K562 (cell line): ENCODE measurements around the gene FBXW2. TPM values are rescaled to one million over a fixed set of nuclear protein-coding genes. Genes with fewer than 3 reads are reported as not detected.

Source experiments
- ARID3B ChIP-seq: fragments of 250-450 bp; sonication (Bioruptor Pico); IDR thresholded peaks from 2 replicates; pipeline ENCODE4 v1.4.0; 2020; ENCODE audit warnings: borderline replicate concordance
- FOXP1 ChIP-seq: sonication (generic); formaldehyde crosslinking; IDR thresholded peaks from 2 replicates; pipeline ENCODE4 v1.8.0; 2022; ENCODE audit warnings: mild to moderate bottlenecking, missing genetic modification reagents
- HDAC2 ChIP-seq: fragments of 450-650 bp; IDR thresholded peaks from 2 replicates; pipeline ENCODE4 v1.6.1; 2016; ENCODE audit warnings: mild to moderate bottlenecking
- L3MBTL2 ChIP-seq: fragments of 450-650 bp; IDR thresholded peaks from 2 replicates; pipeline ENCODE4 v1.6.1; 2016; ENCODE audit warnings: mild to moderate bottlenecking, moderate library complexity
- NCOA1 ChIP-seq: fragments of 450-650 bp; IDR thresholded peaks from 2 replicates; pipeline ENCODE4 v1.6.1; 2016; ENCODE audit warnings: low read depth
- NFRKB ChIP-seq: fragments of 450-650 bp; IDR thresholded peaks from 2 replicates; pipeline ENCODE4 v1.6.1; 2016; ENCODE audit warnings: low read depth
- PHB2 ChIP-seq: fragments of 450-650 bp; IDR thresholded peaks from 2 replicates; pipeline ENCODE4 v1.6.1; 2017; ENCODE audit warnings: low read depth
- PURB ChIP-seq: sonication (generic); formaldehyde crosslinking; IDR thresholded peaks from 2 replicates; pipeline ENCODE4 v1.9.0; 2021; ENCODE audit warnings: low read depth, mild to moderate bottlenecking, missing genetic modification reagents
- SMC3 ChIP-seq: conservative IDR thresholded peaks from 2 replicates; pipeline ENCODE4 v1.6.1; 2011; ENCODE audit warnings: low read depth, low read length, improper control_type of control experiment; ENCODE audit not compliant: insufficient read depth
- TRIM28 ChIP-seq: fragments of 450-650 bp; IDR thresholded peaks from 2 replicates; pipeline ENCODE4 v1.6.1; 2017
- ZFP1 ChIP-seq: fragments of 450-650 bp; formaldehyde crosslinking; IDR thresholded peaks from 2 replicates; pipeline ENCODE4 v1.4.0; 2020; ENCODE audit warnings: mild to moderate bottlenecking, mixed read lengths
- ZNF644 ChIP-seq: fragments of 200-800 bp; sonication (Bioruptor generic); IDR thresholded peaks from 2 replicates; pipeline ENCODE4 v1.6.1; 2016; ENCODE audit warnings: low read depth, missing genetic modification characterization, missing compliant biosample characterization
- polyA plus RNA-seq, 8 experiments: library from polyadenylated mRNA; depleted of rRNA in 4 of 8; stranded (reverse) in 5 of 8; unstranded in 3 of 8; fragments of >200 nt; fragmentation: Nextera tagmentation in 2 of 8; fragmentation: Illumina TruSeq in 1 of 8; extraction: Ambion mirVana in 2 of 8; extraction: Trizol in 1 of 8; gene quantifications; 2 replicates each; pipeline versions ENCODE4 v1.2.1 to v1.2.3, GENCODE V29; 2011 to 2014; ENCODE audit warnings: inconsistent platforms in 1 of 8, missing spikeins in 1 of 8
- total RNA-seq, 7 experiments: library from RNA; depleted of rRNA in 6 of 7; stranded (reverse); fragments of >200 nt in 6 of 7; fragmentation: Illumina TruSeq in 2 of 7; extraction: Trizol in 2 of 7; gene quantifications; 2 replicates each; pipeline versions ENCODE4 v1.2.1 to v1.2.3, GENCODE V29; 2011 to 2021; ENCODE audit warnings: low replicate concordance in 1 of 7
- TF ChIP-seq, protein P1 (sequence below): fragments of 450-650 bp; IDR thresholded peaks from 2 replicates; pipeline ENCODE4 v1.6.1; 2016; ENCODE audit warnings: antibody characterized with exemption
- TF ChIP-seq, protein P2 (sequence below): fragments of 250-450 bp; sonication (Bioruptor Pico); IDR thresholded peaks from 2 replicates; pipeline ENCODE4 v1.4.0; 2020; ENCODE audit warnings: mild to moderate bottlenecking, moderate library complexity
- TF ChIP-seq, protein P3 (sequence below), 2 experiments: fragments of 450-650 bp; formaldehyde crosslinking in 1 of 2; IDR thresholded peaks; 2 replicates each; pipeline versions ENCODE4 v1.4.0 to v1.6.1; 2014 to 2020; ENCODE audit warnings: mild to moderate bottlenecking in 2 of 2, borderline replicate concordance in 1 of 2, low read depth in 1 of 2

Gene FBXW2
- total and polyA plus RNA-seq, 9 of the 15 experiments (the other 6 are each of a cell fraction or from before 2014, with no cell fraction given) = 2.5 to 57.8 (median 28.1) TPM

DNA sequence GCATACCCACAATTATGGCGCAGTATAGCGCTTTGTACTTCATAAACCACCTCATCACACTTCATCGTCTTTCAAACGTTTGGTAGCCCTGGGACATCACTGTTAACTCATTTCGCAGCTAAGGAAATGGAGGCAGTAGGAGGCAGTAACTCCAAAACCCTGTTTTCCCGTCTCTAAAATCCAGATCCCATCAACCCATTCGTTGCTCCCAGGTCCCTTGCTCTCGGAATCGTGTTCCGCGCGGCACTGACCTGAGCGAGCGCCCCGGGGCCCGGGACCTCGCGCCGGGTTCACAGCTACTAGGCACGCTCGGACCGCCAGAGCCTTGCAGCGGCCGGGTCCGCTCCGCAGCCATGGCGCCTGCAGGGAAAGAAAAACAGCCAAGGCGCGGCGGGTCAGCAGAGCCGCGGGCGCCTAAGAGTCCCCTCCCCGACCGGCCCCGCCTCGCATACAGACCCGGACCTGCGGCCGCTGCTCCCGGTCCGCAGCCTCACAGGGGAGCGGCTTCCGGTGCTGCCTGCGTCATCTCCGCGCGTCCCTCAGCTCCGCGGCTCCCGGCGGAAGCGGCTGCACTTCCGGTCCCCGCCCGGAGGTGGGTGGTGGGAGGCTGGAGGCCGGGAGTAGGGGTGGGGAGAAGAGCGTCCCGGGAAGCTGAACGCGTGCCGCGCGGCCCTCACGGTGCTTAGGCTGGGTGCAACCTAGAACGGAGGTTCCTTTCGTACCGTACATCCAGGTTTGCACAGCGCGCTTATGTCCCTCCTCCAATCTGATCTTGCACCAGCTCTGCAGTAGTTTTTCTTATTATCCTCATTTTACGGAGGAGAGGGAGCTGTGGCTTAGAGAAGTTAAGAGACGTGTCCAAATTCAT, at the start of gene FBXW2 (continued):
- TF ChIP-seq, protein P1, sequence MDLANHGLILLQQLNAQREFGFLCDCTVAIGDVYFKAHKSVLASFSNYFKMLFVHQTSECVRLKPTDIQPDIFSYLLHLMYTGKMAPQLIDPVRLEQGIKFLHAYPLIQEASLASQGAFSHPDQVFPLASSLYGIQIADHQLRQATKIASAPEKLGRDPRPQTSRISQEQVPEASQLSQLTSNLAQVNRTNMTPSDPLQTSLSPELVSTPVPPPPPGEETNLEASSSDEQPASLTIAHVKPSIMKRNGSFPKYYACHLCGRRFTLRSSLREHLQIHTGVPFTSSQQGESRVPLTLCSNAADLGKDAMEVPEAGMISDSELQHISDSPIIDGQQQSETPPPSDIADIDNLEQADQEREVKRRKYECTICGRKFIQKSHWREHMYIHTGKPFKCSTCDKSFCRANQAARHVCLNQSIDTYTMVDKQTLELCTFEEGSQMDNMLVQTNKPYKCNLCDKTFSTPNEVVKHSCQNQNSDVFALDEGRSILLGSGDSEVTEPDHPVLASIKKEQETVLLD = no peak
- TF ChIP-seq HDAC2 = peak; percentile 83
- TF ChIP-seq ARID3B (CRISPR knock-in tag) = peak; percentile 96
- TF ChIP-seq, protein P2, sequence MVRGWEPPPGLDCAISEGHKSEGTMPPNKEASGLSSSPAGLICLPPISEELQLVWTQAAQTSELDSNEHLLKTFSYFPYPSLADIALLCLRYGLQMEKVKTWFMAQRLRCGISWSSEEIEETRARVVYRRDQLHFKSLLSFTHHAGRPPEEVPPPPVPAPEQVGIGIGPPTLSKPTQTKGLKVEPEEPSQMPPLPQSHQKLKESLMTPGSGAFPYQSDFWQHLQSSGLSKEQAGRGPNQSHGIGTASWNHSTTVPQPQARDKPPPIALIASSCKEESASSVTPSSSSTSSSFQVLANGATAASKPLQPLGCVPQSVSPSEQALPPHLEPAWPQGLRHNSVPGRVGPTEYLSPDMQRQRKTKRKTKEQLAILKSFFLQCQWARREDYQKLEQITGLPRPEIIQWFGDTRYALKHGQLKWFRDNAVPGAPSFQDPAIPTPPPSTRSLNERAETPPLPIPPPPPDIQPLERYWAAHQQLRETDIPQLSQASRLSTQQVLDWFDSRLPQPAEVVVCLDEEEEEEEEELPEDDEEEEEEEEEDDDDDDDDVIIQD = peak; percentile 68; the same call in 1 of the 2 replicates
- TF ChIP-seq ZNF644 = no peak; the same call in 1 of the 2 replicates
- TF ChIP-seq NFRKB = peak; percentile 70; the same call in 1 of the 2 replicates
- TF ChIP-seq TRIM28 = no peak
- 0 out of 2 replicates have a peak, but pooled peaks have one; percentile 3 for TF ChIP-seq SMC3
- peak; percentile 94 for TF ChIP-seq L3MBTL2
- peak; percentile 94 for TF ChIP-seq NCOA1
- TF ChIP-seq PURB = no peak
- TF ChIP-seq ZFP1 = no peak
- peak; percentile 59; the same call in 1 of the 2 replicates for TF ChIP-seq PHB2
- TF ChIP-seq, protein P3, sequence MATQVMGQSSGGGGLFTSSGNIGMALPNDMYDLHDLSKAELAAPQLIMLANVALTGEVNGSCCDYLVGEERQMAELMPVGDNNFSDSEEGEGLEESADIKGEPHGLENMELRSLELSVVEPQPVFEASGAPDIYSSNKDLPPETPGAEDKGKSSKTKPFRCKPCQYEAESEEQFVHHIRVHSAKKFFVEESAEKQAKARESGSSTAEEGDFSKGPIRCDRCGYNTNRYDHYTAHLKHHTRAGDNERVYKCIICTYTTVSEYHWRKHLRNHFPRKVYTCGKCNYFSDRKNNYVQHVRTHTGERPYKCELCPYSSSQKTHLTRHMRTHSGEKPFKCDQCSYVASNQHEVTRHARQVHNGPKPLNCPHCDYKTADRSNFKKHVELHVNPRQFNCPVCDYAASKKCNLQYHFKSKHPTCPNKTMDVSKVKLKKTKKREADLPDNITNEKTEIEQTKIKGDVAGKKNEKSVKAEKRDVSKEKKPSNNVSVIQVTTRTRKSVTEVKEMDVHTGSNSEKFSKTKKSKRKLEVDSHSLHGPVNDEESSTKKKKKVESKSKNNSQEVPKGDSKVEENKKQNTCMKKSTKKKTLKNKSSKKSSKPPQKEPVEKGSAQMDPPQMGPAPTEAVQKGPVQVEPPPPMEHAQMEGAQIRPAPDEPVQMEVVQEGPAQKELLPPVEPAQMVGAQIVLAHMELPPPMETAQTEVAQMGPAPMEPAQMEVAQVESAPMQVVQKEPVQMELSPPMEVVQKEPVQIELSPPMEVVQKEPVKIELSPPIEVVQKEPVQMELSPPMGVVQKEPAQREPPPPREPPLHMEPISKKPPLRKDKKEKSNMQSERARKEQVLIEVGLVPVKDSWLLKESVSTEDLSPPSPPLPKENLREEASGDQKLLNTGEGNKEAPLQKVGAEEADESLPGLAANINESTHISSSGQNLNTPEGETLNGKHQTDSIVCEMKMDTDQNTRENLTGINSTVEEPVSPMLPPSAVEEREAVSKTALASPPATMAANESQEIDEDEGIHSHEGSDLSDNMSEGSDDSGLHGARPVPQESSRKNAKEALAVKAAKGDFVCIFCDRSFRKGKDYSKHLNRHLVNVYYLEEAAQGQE (IDR thresholded peaks at IDR 0.05; ENCODE audit: borderline replicate concordance) = no peak
- TF ChIP-seq, protein P3 (CRISPR knock-in tag; IDR thresholded peaks at IDR 0.05; ENCODE audit: low read depth) = peak; percentile 82
- peak; percentile 89; the same call in 1 of the 2 replicates for TF ChIP-seq FOXP1 (CRISPR knock-in tag)
